Measurements from ENCODE around the gene RPL34.
A peak's percentile ranks its signal among the peaks of the same experiment; 100 is the strongest.

The RPL34 gene

DNA sequence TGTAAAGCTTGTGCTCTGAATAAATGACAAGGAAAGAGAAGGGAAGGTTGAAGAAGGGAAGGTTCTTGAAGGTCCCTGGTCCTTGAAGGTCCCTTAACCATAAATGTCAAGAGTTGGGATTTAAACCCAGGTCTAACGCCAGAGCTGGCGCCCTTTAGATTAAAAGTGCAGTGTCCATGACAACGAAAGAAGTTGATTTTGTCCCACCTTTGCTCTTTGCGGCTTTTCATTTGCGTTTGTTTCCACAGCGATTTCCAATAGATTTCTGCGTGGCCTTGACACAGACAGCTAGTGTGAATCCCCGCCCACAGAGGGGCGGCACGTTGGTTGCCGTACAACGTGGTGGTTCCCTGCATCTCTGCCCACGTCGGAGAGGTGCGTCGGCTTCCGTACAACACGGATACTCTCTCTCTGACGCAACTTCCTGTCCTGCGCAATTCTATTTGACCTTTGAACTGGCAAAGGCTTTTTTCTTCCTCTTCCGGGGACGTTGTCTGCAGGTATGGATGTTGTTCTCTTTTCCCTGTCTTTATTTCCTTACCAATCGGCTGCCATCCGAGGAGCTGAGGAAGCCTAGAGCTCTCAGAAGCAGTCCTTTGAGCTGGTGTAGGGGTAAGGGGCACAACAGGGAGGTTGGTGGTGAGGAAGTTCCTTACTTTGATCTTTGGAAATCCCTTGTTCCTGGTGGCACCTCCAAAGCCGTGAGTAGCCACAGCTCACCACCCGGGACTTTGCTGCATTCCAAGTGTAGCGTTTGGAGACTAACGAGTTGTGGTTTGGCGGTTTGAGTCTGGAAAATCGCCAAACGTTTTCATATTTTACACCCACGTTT, at the start of gene RPL34:
Gene RPL34 (plus strand): TSS at position 476 of the 832 bp plus-strand sequence. CDS start 1,384 bp downstream, outside the sequence.
- H3K36me3 ChIP-seq (ENCODE audit: insufficient read depth, low read length): peaks cover 38% of the 10 kb centered on the region; the same call in 1 of the 2 replicates
- H2AFZ ChIP-seq (ENCODE audit: low read length): peak within 1 kb of the TSS; percentile 86
- H3K27me3 ChIP-seq (ENCODE audit: insufficient read depth, low read length, poor library complexity, severe bottlenecking): peaks cover 7% of the 10 kb centered on the region
- no peaks in the 10 kb centered on the region for H3K9me3 ChIP-seq (ENCODE audit: insufficient read depth, low read depth, low read length)
- H4K20me1 ChIP-seq (ENCODE audit: insufficient read depth, low read length, poor library complexity, severe bottlenecking): peaks cover 45% of the 10 kb centered on the region
- H3K9ac ChIP-seq (ENCODE audit: low read depth, low read length, poor library complexity, severe bottlenecking): peak within 1 kb of the TSS; percentile 92
- H3K4me3 ChIP-seq (ENCODE audit: low read length, poor library complexity, severe bottlenecking): peak within 1 kb of the TSS; percentile 85
- peak within 1 kb of the TSS; percentile 95 for H3K4me2 ChIP-seq (ENCODE audit: low read depth, low read length, poor library complexity, severe bottlenecking)
- TF ChIP-seq CTCF (conservative IDR thresholded peaks at IDR 0.05; ENCODE audit: low read length) (no peak), EZH2phosphoT487 (IDR thresholded peaks at IDR 0.05; ENCODE audit: borderline replicate concordance) (no peak)
- H3F3A ChIP-seq (ENCODE audit: low read depth): no peaks in the 10 kb centered on the region
- peaks cover 50% of the 10 kb centered on the region for H3K79me2 ChIP-seq (ENCODE audit: insufficient read depth, low read length)
- no peaks in the 10 kb centered on the region for H3K9me2 ChIP-seq (replicated peaks; ENCODE audit: low read depth, low read length)
- peaks cover 50% of the 10 kb centered on the region for H3K4me1 ChIP-seq (ENCODE audit: insufficient read depth, low read length, poor library complexity, severe bottlenecking)

GRCh38 chr4:108570993-108571569, 49.3 kb upstream of the RPL34 start:
- Histone ChIP-seq H3F3A (ENCODE audit: low read depth) (no peaks in the 10 kb centered on the region), H3K4me1 (ENCODE audit: insufficient read depth, low read length, poor library complexity, severe bottlenecking) (peaks cover 34% of the 10 kb centered on the region), H3K79me2 (ENCODE audit: insufficient read depth, low read length) (no peaks in the 10 kb centered on the region), H3K36me3 (ENCODE audit: insufficient read depth, low read length) (no peaks in the 10 kb centered on the region), H4K20me1 (ENCODE audit: insufficient read depth, low read length, poor library complexity, severe bottlenecking) (no peaks in the 10 kb centered on the region), H3K9me3 (ENCODE audit: insufficient read depth, low read depth, low read length) (no peaks in the 10 kb centered on the region), H3K9me2 (replicated peaks; ENCODE audit: low read depth, low read length) (no peaks in the 10 kb centered on the region), H3K9ac (ENCODE audit: low read depth, low read length, poor library complexity, severe bottlenecking) (no peak overlapping the region), H2AFZ (ENCODE audit: low read length) (no peak overlapping the region), H3K4me2 (ENCODE audit: low read depth, low read length, poor library complexity, severe bottlenecking) (no peak overlapping the region), H3K4me3 (ENCODE audit: low read length, poor library complexity, severe bottlenecking) (no peak overlapping the region), H3K27me3 (ENCODE audit: insufficient read depth, low read length, poor library complexity, severe bottlenecking) (no peaks in the 10 kb centered on the region)
- TF ChIP-seq CTCF (conservative IDR thresholded peaks at IDR 0.05; ENCODE audit: low read length) (no peak), EZH2phosphoT487 (IDR thresholded peaks at IDR 0.05; ENCODE audit: borderline replicate concordance) (no peak)

GRCh38 chr4:108574402-108574801, 46.0 kb upstream of the RPL34 start:
- no peak overlapping the region for H2AFZ ChIP-seq (ENCODE audit: low read length)
- H3K9ac ChIP-seq (ENCODE audit: low read depth, low read length, poor library complexity, severe bottlenecking): no peak overlapping the region
- H3K79me2 ChIP-seq (ENCODE audit: insufficient read depth, low read length): no peaks in the 10 kb centered on the region
- H4K20me1 ChIP-seq (ENCODE audit: insufficient read depth, low read length, poor library complexity, severe bottlenecking): no peaks in the 10 kb centered on the region
- no peaks in the 10 kb centered on the region for H3K27me3 ChIP-seq (ENCODE audit: insufficient read depth, low read length, poor library complexity, severe bottlenecking)
- H3K4me1 ChIP-seq (ENCODE audit: insufficient read depth, low read length, poor library complexity, severe bottlenecking): peaks cover 25% of the 10 kb centered on the region
- H3K4me3 ChIP-seq (ENCODE audit: low read length, poor library complexity, severe bottlenecking): no peak overlapping the region
- no peak overlapping the region for H3K4me2 ChIP-seq (ENCODE audit: low read depth, low read length, poor library complexity, severe bottlenecking)
- no peaks in the 10 kb centered on the region for H3F3A ChIP-seq (ENCODE audit: low read depth)
- no peaks in the 10 kb centered on the region for H3K9me3 ChIP-seq (ENCODE audit: insufficient read depth, low read depth, low read length)
- TF ChIP-seq CTCF (conservative IDR thresholded peaks at IDR 0.05; ENCODE audit: low read length): no peak
- TF ChIP-seq EZH2phosphoT487 (IDR thresholded peaks at IDR 0.05; ENCODE audit: borderline replicate concordance): no peak
- H3K9me2 ChIP-seq (replicated peaks; ENCODE audit: low read depth, low read length): no peaks in the 10 kb centered on the region
- H3K36me3 ChIP-seq (ENCODE audit: insufficient read depth, low read length): no peaks in the 10 kb centered on the region

All from Loucy (cell line).